Stomach smooth muscle (tissue), 2 donors: ENCODE measurements around the gene LRP8.

Experiments used
- H3K27ac ChIP-seq: one replicate; pipeline ENCODE4 v1.7.0; 2013; ENCODE audit warnings: mild to moderate bottlenecking, low read length, inconsistent platforms
- H3K27me3 ChIP-seq, 2 donors: one replicate each; pipeline ENCODE4 v1.7.0; 2013; ENCODE audit warnings: low read length in 2 of 2; ENCODE audit not compliant: insufficient read depth in 2 of 2, control insufficient read depth in 1 of 2
- H3K36me3 ChIP-seq, 2 donors: one replicate each; pipeline ENCODE4 v1.7.0; 2013; ENCODE audit warnings: low read length in 2 of 2; ENCODE audit not compliant: control insufficient read depth in 2 of 2, insufficient read depth in 2 of 2
- H3K4me1 ChIP-seq: one replicate; pipeline ENCODE4 v1.7.0; 2013; ENCODE audit warnings: low read length; ENCODE audit not compliant: control insufficient read depth, insufficient read depth
- H3K4me3 ChIP-seq, 2 donors: one replicate each; pipeline ENCODE4 v1.7.0; 2013; ENCODE audit warnings: low read length in 2 of 2
- H3K9ac ChIP-seq, 2 donors: one replicate each; pipeline ENCODE4 v1.7.0; 2013; ENCODE audit warnings: low read length in 2 of 2, mild to moderate bottlenecking in 1 of 2
- H3K9me3 ChIP-seq, 2 donors: one replicate each; pipeline ENCODE4 v1.7.0; 2013; ENCODE audit warnings: low read length in 2 of 2; ENCODE audit not compliant: control insufficient read depth in 2 of 2
- donor health status: healthy.
- donor health status: Pancreatic carcinoma.

LRP8 gene

DNA sequence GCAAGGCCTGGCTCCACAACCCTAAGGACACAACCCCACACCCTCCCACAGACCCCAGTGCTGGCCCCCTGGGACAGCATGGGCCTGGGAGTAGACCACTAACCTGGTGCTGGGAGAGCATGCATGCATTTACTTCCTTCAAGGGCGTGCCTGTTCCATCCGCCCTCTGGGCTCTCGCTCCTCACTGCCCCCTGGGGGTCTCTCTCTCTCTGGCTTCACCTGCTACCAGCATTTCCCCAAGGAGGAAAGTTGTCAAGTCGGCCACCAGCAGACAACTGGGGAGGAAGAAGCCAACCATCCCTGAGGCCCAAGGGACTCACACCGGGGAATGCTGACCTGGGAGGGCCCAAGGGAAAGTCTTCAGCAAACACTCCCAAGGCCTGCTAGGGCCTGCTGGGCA, 6.5 kb downstream of the LRP8 start:
- H3K27ac ChIP-seq = no peak overlapping the region
- no peaks in the 10 kb centered on the region for H3K27me3 ChIP-seq
- H3K4me1 ChIP-seq = peaks cover 11% of the 10 kb centered on the region
- no peaks in the 10 kb centered on the region for H3K36me3 ChIP-seq
- H3K4me3 ChIP-seq = no peak overlapping the region
- H3K9me3 ChIP-seq = no peaks in the 10 kb centered on the region
- no peak overlapping the region for H3K9ac ChIP-seq

DNA sequence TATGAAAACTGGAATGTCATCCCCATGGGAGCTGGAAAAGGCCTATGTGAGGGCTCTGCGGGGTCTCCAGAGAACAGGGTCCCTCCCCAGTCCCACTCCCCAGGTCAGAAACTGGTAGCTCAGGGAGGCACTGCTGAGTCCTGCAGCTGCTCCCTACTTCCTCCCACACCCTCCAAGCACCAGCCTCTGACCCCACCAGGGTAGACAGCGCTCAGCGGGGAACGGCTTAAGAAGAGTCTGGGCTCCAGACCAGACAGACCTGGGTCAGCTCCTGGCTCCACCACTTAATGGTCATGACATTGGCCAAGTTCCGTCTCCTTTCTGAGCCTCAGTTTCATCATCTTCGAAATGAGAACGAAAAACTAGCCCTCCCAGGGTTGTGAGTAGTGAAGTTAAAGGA, 7.2 kb downstream of the LRP8 start:
- Histone ChIP-seq H3K27me3 (no peaks in the 10 kb centered on the region), H3K9ac (no peak overlapping the region), H3K36me3 (no peaks in the 10 kb centered on the region), H3K27ac (no peak overlapping the region), H3K9me3 (no peaks in the 10 kb centered on the region), H3K4me3 (no peak overlapping the region), H3K4me1 (peaks cover 4% of the 10 kb centered on the region)

DNA sequence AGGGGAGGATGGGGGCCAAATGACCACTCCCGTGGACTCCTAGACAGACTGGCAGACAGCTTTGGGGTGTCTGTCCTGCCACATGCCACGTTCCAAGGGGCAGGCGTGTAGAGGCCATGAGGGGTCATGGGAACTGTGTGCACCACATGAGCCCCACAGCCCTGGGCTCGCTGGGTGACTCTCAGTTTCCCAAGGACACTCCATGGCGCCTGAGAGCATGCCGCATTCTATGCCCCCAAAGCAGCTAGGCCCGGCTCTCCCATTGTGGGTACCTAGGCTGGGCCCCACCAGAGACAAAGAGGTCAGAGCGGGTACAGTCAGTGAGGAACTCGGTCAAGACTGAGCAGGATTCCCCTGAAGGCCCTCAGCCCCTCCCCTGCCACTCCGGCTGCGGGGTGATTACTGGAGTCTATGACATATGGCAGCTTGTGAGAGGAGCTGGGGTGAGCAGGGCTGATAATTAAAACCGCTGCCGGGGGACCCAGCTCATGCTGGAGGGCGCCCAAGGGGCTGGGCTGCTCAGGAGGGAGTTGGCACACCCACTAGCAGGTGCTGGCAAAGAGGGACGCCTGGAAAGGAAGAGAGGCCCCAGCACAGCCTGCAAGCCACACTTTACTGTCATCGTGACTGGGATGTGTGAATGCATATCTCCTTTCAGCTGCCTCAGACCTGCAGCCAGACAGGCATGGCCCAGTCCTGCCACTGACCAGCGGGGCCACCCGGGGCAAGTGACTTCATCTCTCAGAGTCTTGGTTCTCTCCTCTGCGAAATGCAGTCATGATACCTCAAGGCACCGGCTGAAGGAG, 8.4 kb downstream of the LRP8 start:
- Histone ChIP-seq H3K4me3 (no peak overlapping the region), H3K27ac (no peak overlapping the region), H3K27me3 (no peaks in the 10 kb centered on the region), H3K9ac (no peak overlapping the region), H3K4me1 (no peaks in the 10 kb centered on the region), H3K9me3 (no peaks in the 10 kb centered on the region), H3K36me3 (no peaks in the 10 kb centered on the region)

DNA sequence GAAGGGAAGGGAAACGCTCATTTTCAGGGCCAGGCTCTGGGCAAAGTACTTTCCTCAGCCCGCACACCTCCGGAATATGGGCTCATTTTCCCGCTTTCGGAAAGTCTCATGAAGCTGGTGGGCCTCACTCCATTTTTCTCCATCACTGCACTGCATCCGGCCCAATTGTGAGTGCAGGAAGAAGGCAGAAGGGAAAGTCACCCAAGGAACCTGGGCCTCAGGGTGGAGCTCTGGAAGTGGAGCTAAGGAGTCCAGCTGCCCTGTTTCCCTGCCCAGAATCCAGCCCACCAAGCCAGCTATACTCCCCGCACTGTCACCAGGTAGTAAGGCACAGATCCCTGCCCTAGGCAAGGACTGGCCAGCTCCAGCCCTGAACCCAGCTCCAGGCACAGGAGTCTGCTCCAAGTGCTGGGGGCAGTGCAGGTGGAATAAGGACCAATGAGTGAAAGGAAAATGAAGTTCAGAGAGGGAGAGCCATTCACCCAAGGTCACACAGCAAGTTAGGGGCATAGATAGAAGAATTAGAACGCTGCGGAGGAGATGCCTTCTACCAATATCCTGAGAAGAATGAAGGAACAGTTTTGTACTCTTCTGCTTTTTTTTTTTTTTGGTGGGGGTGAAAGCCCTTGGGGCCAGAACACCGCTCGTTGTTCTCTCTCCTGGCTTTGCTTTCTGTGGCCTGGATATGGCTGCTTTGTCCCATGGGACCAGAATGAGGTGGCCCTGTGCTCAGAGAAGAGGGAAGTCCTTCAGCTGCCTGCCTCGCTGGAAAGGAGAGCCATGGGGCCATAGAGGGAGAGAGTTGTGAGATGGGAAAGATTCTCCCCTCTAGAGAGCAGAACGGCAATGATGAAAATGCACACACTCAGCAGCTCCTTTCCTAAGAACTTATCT, 10.0 kb downstream of the LRP8 start:
- H3K27me3 ChIP-seq = no peaks in the 10 kb centered on the region
- H3K9me3 ChIP-seq = no peaks in the 10 kb centered on the region
- no peaks in the 10 kb centered on the region for H3K4me1 ChIP-seq
- H3K27ac ChIP-seq = no peak overlapping the region
- no peak overlapping the region for H3K9ac ChIP-seq
- H3K4me3 ChIP-seq = no peak overlapping the region
- no peaks in the 10 kb centered on the region for H3K36me3 ChIP-seq

DNA sequence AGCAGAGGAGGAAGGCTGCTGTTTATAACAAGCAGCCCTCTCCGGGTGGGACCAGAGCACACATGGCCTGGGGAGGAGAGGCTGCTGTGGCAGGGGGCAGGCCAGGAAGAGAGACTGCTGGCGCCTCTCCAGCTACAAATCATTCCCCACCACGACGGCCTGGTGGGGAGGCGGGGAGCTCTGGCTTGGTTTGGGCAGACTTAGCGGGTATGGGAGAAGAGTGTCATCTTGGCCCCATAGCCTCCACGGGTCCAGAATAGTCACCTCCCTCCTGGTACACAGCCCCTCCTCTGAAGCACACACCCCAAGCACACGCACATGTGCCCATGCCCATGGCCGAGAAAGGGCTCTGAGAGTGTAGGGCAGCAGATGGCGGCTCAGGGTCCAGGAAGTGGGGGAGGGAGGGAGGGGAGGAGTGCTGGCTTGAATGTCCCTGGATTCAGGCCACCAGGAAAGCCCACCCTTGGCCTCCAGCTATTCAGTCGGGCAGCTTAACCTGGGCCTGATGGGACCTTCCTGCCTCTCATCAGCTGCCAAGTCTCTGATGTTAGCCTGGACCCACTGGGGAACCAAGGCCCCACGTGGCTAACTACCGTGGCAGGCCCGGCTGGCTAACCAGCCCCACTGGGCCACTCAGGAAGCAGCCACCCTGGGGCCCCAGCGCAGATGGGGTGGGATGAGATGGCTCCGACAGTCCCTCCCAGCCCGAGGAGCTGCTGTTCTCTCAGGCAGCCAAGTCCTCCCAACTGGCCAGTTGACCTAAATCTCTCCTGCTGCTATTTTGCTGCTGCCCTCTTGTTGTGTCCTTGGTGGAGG, 10.9 kb downstream of the LRP8 start:
- H3K9ac ChIP-seq = no peak overlapping the region
- no peak overlapping the region for H3K4me3 ChIP-seq
- no peaks in the 10 kb centered on the region for H3K4me1 ChIP-seq
- H3K9me3 ChIP-seq = no peaks in the 10 kb centered on the region
- no peaks in the 10 kb centered on the region for H3K27me3 ChIP-seq
- no peak overlapping the region for H3K27ac ChIP-seq
- H3K36me3 ChIP-seq = no peaks in the 10 kb centered on the region

DNA sequence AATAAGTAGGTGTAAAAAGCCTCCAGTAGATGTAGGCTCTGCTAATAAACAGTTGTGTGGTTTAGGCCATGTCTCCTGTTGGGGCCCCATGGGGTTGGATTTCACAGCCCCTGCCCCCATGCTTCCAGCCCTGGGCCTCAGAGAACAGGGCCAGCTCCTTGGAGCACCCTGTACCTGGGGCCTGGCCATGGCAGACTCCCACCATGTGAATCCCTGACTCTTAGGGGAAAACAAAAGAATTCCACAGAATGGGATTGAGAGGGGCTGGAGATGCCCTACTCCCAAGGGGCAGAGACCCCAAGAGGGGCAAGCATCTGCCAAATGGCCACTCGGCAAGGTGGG, 11.5 kb downstream of the LRP8 start:
- H3K27me3 ChIP-seq = no peaks in the 10 kb centered on the region

DNA sequence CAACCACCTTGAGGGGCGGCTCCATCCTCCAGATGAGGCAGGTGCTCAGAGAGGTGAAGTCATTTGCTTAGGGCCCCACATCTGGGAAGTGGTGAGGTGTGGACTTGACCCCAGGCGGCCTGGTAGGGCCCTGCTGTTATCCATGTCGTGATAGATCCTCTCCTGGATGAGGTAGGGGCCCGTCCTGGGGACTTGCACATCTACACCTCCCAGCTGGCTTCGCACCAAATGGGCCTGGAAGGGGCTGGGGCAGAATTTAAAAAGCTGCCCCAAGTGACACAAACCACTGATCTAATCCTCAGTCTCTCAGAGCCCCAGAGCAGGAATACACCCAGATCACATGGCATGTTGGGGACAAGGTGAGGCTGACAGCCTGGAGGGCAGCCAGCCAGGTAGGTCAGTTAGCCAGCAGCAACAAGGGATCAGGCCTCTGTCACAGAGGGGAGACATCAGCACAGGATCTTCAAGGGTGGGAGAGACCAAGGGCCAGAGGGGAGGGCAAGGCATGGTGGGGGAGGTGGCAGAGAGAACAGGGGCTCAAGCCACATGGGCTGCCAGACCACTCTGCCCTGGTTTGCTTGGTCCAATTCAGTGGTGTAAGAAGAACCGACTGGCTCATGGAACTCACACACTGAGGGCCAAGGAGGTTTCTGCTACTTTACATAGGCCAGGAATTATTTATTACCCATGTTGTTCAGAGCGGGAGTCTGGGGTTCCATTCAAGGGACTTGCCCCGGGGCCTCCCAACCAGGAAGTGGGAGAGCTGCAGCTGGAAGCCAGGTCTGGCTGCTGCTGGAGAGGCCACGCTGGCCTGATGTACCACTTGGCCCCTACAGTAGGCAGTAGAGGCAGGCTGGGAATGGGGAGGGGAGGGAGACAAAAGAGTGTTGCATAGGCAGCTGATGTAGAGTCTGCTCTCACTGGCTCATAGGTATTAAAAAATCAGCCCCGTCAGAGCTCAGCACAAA, 12.1 kb downstream of the LRP8 start:
- Histone ChIP-seq H3K9ac (no peak overlapping the region), H3K4me3 (no peak overlapping the region), H3K27ac (no peak overlapping the region), H3K4me1 (no peaks in the 10 kb centered on the region), H3K27me3 (no peaks in the 10 kb centered on the region), H3K36me3 (no peaks in the 10 kb centered on the region), H3K9me3 (no peaks in the 10 kb centered on the region)

More for the DNA sequence above, 11.5 kb downstream of the LRP8 start:
- Histone ChIP-seq H3K36me3 (no peaks in the 10 kb centered on the region), H3K4me3 (no peak overlapping the region), H3K4me1 (no peaks in the 10 kb centered on the region), H3K27ac (no peak overlapping the region), H3K9me3 (no peaks in the 10 kb centered on the region), H3K9ac (no peak overlapping the region)

DNA sequence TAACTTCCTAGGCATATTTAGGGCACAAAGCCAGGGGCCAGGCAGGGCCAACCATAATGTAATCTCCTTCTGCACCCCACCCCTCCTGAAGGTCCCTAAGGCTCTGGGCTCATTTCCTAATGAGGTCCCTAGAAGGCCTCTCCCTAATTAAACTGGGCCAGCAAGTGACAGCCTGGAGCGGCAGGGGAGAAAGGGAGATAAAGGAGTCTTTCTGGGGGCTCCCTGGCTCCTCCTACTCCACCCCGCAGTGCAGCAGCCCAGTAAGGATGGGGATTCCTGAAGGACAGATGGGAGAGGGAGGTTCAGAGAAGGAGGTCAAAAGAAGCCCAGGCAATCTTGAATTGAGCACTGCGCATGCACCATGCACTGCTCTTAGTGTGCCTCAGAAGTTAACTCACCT, 12.8 kb downstream of the LRP8 start:
- Histone ChIP-seq H3K27me3 (no peaks in the 10 kb centered on the region), H3K36me3 (no peaks in the 10 kb centered on the region), H3K27ac (no peak overlapping the region), H3K4me1 (no peaks in the 10 kb centered on the region), H3K4me3 (no peak overlapping the region), H3K9me3 (no peaks in the 10 kb centered on the region), H3K9ac (no peak overlapping the region)

DNA sequence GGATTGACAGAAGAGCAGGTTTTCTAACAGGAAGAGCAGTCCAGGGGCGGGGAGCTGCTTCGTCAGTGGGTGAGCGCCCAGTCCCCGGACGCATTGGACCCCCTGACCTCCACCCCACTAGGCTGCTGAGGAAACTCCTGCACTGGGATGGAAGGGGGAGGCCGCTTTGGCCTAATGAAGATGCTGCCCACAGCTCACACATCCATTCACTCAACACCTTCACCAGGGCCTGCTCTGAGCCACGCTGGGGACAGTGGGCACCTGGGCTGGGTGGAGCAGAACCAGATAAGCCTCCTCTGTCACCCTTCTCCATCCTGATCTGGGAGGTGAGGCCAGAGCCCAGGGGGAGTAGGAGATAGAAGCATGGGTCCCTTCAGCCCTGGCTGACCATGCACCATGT, 13.3 kb downstream of the LRP8 start:
- Histone ChIP-seq H3K9ac (no peak overlapping the region), H3K9me3 (no peaks in the 10 kb centered on the region), H3K27ac (no peak overlapping the region), H3K36me3 (no peaks in the 10 kb centered on the region), H3K27me3 (no peaks in the 10 kb centered on the region), H3K4me1 (no peaks in the 10 kb centered on the region), H3K4me3 (no peak overlapping the region)

DNA sequence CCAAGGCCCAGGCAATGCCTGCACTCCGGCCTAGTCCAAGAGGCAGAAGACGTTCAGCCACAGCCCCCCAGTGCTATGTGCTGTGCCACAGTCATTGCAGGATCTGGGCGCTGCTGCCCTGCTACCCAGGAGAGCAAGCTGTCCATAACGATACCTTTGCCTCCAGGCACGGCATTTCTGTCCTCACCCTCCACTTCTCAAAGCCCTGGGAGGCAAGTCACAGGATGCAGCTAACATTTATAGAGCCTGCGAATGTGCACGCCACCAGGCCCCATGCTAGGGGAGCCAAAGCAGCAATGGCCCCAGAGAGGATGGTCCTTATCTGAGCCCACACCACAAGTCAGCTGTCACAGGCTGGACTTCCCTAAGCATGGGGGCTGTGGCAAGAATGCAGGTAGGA, 13.8 kb downstream of the LRP8 start:
- H3K9me3 ChIP-seq = no peaks in the 10 kb centered on the region
- H3K27ac ChIP-seq = no peak overlapping the region
- H3K4me1 ChIP-seq = no peaks in the 10 kb centered on the region
- H3K36me3 ChIP-seq = no peaks in the 10 kb centered on the region
- no peak overlapping the region for H3K4me3 ChIP-seq
- H3K9ac ChIP-seq = no peak overlapping the region
- H3K27me3 ChIP-seq = no peaks in the 10 kb centered on the region
